HG03135 (cell line): Measurements from ENCODE around the gene KRT33B.

Source experiments
- ATAC-seq: cut with Tn5 transposase; IDR thresholded peaks from one replicate; pipeline ENCODE4 v1.9.1; 2021; ENCODE audit warnings: mild to moderate bottlenecking, moderate library complexity; ENCODE audit not compliant: unreplicated experiment

KRT33B gene

DNA sequence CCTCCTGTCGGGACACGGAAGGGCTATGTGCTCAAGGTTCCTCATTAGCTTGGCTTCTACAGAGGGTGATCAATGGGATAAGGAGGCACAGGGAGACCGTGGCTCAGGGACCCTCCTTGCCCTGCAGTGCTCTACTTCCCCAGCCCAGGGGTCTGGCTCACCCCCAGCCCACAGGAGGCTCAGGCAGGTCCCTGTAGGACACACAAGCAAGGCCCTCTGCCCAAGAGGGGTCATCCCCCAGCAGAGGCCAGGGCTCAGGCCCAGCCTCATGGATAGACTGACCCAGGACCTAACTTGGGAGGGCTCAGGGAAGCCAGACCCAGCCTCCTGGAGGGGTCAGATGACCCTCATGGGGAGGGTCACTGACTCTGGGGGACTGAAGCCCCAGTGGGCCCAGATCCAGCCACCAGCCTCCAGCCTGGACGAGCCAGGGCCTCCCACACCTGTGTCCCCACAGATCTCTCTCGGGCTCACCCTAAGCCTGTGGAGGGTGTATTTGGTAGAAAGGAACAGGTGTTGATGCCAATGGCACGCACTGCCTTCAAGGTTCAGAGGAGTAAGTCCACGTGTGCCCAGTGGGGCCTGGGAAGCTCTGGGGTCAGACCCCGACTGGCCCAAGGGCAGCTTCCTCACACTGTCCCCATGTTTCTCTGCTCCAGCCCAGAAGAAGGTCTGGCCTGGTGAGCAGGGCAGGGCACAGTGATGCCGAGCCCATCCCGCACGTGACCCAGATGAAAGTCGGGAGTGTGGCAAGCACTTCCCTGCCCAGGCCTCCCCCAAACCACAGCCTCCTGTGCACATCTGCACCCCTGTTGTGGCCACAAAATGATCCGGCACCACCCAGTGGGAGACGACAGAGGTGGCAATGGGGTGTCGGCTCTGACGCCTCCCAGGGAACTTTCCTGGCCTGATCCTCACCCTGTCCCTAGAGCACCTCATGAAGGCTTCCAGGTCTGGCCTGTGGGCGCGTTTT is 43.2 kb downstream of the KRT33B start:
- no peak for ATAC-seq

DNA sequence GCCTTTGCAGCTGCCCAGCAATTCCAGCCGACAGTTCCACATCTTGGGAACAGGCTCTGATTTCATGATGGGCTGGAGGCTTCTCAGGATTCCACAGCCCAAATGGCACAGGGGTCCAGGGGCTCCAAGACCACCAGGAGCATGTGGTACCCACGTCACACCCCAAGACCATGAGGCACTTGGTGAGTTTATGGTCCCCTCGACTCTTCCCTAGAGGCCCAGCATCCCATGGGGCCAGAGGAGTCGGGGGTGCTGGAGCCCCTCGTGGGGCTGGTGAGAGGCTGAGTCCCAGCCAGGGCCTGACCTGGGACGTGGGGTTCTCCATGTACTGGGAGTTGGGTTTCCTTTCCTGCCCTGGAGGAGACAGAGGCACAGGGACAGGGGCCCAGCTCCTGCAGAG is 44.0 kb downstream of the KRT33B start:
- no peak for ATAC-seq

DNA sequence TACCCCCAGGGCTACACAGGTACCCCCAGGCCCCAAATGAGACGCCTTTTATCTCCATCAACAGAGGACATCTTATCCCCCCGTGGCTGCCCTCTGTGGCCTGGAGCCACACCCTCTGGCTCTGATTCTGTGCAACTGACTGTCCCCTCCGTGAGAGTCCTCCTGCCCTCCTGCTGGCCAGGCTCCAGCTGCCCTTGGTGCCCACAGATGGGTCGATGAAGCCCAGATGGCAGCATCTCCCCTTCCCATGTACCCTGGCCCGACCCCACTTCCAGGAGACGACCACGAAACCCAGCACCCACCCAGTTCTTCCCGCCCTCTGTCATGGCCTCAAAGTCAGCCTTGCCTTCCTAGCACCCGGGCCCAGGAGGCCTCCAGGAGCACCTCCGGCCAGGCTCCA is 44.5 kb downstream of the KRT33B start:
- no peak for ATAC-seq

DNA sequence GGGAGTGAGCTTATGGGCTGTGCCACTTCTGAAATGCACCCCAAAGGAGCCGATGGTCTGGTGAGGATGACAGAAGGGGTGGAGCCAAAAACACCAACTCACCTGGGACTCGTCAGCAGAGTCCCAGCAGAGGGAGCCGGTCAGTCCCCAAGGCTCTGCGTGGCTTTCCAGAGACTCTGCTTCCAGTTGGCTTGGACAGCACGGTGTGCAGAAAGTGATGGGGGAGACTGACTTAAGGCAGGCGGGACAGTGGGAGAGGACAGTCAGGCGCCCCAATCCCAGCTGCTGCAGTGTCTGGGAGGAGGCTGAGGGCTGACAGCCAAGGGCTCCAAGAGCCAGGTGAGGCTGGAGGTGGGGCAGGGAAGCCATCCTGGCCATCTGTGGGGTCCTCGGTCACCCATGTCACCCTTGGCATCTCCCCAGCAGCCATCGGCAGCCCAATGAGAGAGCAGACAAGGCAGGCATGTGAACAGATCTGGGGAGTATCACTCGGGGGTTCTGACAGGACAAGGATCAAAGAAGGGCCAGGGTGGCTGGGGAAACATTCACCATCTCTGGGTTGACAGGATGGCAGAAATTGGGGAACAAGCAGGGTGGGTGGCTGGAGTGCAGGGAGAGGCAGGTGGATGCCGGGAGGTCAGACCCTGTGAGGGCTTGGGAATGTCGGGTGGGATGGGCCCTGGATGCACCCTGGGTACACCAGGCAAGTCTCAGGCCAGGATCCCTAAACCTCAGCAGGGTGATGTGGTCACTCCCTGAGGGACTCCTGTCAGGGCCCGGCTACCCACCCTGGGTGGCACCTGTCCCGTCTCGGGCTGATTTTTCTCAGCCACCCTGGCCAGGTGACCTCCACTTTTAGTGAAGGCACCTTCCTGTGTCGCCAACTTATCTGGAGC is 45.2 kb downstream of the KRT33B start:
- no peak for ATAC-seq

DNA sequence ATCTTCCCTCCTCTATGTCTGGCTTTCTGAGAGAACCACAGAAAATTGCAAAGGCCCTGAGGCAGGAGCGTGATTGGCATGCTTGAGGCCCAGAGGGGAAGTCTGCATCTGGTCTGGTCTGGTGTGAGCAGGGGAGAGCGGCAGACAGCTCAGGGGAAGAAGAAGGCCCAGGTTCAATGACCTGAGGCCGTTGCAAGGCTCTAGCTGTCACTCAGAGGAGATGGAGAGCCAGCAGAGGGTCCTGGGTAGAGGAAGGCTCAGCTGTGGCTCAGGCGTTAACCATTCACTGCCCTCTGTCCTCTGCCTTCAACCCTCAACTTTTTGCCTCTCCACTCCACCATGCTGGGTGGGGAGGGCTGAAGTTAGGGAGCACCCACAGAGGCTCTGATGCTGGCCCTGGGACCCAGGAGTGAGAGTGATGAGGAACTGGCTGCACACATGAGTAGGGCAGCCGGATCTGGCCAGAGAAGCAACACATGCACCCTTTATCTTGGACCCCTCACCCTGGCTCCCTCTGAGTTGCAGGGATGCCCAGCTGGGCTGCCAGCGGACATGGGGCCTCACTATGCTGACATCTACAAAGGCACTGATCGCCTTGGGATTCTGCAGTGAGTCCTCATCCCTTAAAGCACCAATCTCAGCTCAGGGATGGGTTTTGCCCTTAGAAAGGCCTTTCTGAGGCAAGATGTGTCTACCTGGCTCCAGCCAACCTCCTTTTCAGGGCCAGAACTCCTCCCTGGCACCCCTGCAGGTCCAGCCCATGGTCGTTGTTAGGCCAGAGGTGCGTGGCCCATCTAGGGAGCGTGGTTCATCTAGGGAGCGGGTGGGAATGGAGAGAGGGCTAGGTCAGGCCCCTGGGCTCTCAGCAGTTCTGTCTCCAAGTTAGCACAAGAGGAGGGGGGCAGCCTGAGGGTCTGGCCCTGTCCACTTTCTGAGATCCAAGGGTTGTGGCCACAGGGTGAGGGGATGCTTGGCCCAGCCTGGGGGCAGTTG is 46.4 kb downstream of the KRT33B start:
- ATAC-seq = no peak

DNA sequence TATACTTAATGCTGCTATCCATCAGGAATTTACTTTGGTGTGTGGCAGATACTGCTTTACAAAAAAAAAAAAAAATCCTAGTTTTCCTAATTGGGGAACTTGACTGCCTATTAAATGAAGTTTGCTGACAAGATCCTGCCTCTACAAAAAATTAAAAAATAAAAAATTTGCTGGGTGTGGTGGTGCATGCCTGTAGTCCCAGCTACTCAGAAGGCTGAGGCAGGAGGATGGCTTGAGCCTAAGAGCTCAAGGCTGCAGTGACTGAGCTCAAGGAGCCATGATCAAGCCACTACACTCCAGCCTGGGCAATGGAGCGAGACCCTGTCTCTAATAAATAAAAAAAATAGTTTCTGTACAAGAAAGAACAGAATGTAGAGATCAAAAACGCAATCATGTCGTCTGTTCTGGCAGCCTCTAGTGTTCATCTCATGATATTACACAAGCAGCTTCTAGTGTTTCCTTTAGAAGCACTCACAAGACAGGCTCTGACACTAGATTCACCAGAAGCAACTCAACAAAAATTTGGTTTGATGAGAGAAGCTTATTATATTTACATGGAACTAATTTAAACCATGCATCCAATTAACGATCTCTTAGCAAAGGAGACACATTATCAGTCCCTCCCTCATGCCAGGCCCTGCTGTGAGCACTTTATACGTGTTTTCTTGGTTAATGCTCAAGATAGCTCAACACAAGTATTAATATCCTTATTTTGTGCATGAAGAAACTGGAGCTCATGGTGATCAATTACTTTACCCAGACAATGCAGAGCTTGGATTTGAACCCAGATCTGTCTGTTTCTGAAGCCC is 47.3 kb downstream of the KRT33B start:
- no peak for ATAC-seq

DNA sequence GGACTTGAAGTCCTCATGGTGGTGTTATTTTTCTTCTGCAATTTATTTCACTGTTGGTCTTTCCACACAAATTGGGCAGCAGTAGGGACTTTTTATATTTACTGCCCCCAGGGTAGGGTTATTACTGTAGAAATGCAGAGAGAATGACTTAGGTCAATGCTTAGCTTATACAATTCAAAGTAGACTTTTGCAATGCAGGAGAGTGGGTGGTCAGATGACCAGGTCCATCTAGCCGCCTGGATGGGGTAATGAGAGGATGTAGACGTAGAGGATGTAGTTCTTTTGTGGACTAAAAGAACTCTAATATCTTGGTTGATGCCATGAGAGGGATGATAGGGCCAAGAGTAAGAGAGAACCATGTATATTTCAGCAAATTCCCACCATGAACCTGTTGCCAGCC is 51.4 kb downstream of the KRT33B start:
- ATAC-seq = no peak

DNA sequence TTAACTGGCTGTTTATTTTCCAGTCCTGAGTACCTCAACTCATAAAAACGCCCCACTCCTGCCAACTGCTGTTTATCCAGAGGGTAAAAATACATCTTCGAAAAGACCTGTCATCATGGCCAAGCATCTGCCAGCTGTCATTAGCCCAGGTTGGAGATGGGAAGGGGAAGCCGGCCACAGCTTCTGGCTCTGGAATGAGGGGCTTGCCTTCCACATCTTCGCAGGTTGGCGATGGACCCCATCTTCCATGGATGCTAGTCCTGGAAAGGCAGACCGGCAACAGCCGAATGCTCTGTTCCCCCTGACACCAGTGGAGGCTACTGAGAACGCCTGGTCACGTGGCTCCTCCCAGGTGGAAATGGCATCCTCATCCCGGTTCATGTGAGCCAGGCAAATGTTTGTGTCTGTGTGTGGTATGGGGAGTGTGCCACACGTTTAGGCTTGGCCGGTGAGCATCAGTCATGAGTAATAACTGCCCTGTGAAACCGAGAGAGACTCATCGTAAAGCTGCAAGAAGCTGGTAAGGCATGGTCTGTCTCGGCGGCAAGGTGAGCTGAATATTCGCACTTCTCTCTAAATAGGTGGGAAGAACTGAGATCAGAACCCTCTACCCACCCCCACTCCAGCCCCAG is 53.7 kb downstream of the KRT33B start:
- no peak for ATAC-seq

DNA sequence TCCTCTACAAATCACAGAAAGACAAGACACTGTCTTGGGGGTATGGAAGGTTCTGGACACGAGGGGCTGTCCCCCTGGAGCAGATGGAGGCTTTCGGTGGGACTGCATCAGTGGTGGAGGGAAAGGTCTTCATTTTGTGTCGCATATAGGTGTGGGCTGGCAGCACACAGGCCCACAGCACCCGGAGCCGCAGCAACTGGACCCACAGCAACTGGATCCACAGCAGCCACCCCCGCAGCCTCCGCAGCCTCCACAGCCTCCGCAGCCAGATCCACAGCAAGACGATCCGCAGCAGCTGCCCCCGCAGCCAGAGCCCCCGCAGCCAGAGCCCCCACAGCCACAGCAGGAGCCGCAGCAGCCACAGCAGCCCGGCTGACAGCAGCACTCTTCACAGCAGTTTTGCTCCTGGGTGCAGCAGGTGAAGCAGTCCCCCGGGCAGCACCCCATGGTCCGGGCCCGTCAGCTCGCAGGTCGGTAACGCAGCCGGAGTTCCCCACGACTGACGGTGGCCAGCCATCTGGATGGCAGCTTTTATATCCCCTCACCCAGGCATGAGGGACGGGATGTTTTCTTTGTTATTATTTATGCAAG is 54.3 kb downstream of the KRT33B start, which contains the start of gene KRTAP17-1:
Gene KRTAP17-1 (minus strand): TSS at position 507 of the 591 bp plus-strand sequence. CDS start 60 bp downstream, at position 447.
- ATAC-seq = no peak
